Activated CD8-positive, alpha-beta memory T cell treated with anti-CD3 and anti-CD28 coated beads, Interleukin-2, amount 50 U/mL, for 24 hours (primary cell): ENCODE results near the gene RAMP3.
A peak's percentile ranks its signal among the peaks of the same experiment; 100 is the strongest.
"Not testable (repeated sequence)": the region's sequence is repeated elsewhere in the genome, so short reads cannot be mapped to it uniquely, and the experiment has no call there.

Experiments
- DNase-seq: peaks from one replicate; pipeline ENCODE4 v3.0.0-alpha.2; 2020; ENCODE audit errors: extremely low read depth

Gene RAMP3, protein sequence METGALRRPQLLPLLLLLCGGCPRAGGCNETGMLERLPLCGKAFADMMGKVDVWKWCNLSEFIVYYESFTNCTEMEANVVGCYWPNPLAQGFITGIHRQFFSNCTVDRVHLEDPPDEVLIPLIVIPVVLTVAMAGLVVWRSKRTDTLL

DNA sequence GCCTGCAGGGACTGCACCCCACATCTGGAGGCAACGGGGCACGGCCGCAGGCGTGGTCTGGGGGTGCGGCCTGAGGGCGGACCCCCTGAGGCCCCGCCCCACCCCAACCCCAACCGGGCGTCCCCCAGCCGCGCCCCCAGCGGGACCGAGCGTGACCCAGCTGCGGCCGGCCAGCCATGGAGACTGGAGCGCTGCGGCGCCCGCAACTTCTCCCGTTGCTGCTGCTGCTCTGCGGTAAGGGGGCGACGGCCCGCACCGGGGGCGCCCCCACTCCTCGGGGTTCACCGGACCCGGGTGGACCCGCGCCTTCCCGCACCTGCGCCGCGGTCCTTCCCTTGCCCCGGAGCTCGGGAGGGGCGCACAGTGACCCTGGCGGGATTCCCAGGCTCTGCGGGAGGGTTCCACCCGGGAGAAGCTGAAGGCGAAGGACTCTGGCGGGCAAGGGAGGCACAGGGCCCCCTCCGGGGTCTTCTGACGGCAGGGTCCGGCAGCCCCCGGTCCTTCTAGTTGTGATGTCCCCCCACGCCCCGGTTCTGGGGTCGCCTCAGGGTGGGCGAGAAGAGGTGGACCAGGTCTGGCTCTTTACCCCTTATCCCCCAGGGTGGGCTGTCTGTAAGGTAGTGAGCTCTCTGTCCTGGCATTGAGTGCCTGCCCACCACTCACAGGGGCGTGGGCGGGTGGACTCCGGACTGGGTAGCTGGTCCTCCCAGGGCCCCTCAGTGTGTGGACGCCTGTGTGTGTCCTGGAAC is at the start of gene RAMP3:
Gene RAMP3, plus strand, starts transcription at position 139 of the 749 bp plus-strand sequence. Its CDS starts 38 bp downstream, at position 177.
- DNase-seq = no peak

DNA sequence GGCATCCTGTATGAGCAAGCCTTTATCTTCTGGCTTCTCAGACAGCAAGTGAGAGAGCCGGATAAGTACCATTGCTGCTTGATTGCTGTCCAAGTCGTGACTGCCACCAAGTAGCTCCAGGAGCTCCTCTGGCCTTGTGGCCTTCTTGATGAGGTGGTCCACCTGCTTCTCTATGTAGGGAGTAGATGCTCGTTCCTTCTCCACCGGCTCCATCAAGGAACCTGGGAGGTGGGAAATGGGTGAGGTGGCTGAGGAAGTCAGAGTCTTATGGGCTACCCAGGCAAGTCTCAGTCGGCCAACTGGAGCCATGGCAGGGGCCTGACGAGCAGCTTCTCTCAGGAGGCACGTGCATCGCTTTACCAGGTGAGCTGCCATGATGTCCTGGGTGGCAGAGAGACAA is 48.7 kb upstream of the RAMP3 start:
- no peak for DNase-seq

DNA sequence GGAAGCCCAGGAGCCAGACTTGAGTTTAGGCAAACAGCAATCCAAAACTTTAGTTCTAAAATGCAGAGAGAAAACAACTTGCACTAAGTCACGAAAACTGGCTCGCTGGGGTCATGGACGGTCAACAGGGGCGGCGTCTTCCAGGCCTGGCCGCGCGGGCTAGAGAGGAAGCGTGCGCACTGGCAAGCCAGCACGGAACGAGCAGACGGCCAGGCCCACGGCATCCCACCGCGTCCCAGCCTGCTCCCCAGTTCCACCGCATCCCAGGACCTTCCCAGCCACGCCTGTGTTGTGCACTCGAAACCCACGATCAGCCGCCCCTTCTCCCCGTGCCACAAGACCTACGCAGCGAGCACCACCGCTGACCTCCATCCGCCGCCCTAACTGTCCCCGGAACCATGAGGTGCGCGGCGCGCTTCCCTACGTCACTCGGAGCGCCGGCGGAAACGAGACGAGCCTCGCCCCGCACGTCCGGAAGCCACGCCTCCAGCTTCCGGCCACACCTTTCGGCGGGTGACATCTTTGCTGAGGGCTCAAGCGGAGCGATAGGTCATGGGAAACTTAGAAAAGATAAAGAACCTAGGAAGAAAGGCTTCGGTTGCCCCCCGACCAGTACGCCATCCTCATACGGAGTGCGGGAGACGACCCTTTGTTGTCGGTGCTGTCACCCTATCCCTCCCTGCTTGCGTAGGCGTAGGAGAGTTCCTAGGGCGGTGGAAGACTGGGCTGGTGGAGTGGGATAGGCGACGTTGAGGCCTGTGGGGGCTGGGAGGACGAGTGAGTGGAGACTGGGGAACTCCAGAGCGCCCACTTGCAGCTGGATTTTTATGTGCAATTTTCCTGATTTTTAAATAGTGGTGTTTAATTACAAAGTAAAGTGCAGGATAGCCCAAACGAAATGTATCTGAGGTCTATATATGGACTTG is 46.0 kb upstream of the RAMP3 start, which contains the start of gene TBRG4:
Gene TBRG4, minus strand, starts transcription at position 400 of the 926 bp plus-strand sequence. CDS start 2,460 bp downstream, outside the sequence.
- DNase-seq = peak; percentile 76

DNA sequence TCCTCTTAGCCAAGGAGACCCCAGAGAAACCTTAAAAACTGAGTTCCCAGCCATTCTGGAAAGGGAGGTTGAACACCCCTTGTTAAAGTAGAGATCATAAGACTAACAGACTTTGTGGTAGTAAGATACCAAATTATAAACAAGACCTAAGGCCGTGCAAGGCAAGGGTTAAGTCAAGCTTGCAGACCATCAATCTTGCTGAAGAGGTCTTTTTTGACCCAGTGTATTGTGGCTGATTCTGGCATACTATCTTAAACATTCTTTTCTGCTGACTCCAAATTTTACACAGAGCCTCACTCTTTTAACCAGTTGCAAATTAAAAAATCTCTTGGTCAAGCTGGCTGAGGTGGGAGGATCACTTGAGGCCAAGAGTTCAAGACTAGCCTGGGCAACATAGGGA is 44.9 kb upstream of the RAMP3 start:
- DNase-seq = no peak

DNA sequence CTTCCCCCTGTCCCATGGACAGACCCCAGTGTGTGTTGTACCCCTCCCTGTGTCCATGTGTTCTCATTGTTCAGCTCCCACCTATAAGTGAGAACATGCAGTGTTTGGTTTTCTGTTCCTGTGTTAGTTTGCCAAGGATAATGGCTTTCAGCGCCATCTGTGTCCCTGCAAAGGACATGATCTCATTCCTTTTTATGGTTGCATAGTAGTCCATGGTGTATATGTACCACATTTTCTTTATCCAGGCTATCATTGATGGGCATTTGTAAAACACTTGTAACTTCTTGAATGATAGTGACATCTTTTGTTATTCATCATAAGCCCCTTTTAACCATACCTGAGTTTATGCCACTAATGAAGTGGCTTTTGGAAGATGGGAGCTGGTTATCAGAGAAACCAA is 43.3 kb upstream of the RAMP3 start:
- not testable (repeated sequence) for DNase-seq

DNA sequence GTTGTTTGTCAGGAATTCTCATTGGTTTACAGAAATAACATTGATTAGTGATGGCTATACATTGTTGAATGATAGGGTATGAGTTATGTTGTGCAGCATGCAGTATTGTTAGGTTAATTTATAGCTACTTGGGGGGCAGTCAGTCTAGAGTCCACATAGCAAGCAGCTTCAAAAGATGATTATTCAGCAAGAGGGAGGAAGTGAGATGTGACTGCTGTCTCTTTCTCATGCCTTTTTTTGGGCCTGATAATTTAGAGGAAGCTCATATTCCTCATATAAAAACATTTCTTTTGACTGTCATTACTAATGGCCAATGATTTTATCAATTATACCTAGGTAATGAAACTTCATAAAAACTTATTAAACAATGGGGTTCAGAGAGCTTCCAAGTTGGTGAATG is 42.7 kb upstream of the RAMP3 start:
- DNase-seq = no peak

DNA sequence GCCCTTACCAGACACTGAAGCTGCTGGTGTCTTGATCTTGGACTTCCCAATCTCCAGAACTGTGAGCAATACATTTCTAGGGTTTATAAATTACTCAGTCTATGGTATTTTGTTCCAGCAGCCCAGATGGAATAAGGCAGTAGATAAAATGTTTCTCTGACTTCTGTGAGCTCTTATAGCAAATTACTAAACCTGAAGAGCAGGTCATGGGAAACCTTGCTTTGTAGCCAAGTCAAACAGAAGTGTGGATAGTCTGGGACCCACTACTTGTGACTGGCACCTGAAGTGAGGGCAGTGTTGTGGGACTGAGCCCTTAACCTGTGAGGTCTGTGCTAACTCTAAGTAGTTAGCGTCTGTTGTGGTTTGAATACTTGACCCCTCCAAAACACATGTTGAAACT is 41.5 kb upstream of the RAMP3 start:
- no peak for DNase-seq

DNA sequence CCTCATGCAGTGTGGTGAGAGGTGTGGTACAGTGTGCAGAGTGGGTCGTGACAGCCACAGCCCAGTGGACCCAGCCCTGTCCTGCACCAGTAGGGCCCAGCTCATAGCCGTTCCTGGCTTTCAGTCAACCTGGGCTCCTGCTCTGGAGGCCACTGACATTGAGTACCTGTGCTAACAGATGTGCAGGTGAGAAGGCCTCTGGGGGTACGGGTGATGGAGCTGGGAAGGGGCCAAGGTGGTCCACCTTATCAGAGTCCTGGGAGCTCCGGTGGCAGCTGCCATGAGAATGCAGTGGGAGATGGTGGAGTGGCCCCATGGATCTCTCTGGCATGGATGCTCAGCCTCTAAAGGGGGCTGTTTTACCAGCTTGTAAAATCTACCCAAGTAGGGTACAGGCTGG is 40.0 kb upstream of the RAMP3 start:
- no peak for DNase-seq

DNA sequence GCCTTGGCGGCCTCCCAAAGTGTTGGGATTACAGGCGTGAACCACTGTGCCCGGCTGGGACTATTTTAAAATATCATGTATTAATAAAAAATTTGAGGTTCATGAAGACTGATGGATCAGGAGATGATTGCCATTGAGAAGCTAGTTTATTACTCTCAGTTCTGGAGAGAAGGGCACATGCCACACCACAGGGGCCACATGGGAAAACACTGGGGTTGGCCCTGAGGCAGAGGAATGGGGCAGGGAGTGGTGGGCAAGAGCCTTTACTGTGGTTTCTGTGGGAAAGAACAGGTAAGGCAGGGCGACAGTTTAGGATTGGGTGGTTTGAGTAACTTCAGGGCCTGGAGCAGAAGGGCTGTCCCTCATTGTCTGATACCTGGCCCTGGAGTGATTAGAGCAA is 39.3 kb upstream of the RAMP3 start:
- no peak for DNase-seq

DNA sequence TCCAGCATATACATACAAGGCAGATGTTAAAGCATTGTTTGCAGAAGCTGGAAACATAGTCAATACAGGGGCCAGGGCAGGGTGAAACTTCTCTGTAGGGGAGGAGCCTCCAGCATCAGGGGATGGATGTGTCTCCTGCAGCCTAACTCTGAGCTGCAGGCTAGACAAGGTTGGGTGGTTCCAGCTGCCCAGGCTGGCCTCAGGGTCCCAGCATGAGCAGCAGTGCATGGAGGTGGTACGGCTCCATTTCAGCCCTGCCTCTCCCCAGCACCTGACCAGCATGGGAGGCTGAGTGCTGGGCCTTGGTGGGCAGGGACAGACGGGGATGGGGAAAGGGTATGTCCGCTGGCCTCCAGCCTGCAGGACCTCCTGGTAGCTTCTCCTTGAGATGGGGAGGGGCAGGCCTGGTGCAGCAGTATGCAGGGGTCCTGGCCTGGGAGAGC is 38.7 kb upstream of the RAMP3 start:
- no peak for DNase-seq

DNA sequence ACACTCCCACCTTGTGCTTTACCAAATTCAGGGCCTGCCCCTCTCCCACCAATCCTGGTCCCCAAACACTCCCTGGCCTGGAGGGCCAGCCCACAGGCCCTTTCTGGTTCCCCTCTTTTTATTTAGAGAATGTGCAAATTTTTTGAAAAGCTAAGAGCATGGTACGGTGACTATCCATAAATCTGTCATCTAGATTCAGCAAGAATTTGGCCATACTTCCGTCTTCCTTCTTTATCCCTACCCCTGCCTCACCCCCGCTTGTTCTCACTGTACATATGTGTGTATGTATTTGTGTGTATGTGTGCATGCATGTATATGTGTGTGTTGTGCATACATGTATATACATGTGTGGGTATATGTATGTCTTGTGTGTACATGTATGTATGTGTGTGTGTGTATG is 38.0 kb upstream of the RAMP3 start:
- no peak for DNase-seq

DNA sequence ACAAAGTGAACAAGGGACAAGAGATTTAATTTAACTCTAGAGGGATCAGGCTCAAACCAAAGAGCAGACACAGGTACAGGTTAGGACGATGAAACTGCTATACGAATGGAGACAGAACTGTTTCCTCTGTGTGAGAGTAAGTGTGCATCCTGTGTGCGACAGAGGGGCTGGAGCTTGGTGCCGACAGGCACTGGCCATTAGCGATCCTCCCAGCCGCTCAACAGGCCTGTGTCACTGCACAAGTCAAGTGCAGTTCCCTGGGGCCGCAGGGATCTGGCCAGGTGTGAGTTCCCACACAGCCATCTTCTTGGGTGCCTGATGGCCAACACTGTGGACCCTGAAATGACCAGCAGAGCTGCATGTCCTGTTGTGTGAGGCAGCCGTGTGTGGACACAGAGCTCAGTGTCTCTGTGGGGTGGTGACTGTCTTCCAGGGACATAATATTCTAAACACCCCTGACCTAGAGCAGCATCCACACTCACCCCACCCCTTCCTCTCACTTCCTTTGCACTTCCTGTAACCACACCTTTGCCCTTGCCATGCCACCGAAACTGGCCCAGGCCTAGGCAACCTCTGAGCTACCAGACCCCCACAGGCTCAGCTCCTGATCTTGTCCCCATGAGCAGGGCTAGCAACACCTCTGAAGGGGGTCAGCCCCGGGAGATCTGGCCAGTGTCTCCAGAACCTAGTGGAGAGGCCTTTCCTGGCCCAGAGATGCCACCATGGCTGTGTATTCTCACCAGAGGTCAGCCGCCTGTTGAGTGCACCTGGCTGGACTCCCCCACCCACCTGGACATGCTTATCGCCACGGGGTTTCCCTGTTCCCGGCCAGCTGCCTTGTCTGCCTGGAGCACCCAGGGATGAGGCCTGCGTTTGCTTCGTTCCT is 34.4 kb upstream of the RAMP3 start:
- no peak for DNase-seq

DNA sequence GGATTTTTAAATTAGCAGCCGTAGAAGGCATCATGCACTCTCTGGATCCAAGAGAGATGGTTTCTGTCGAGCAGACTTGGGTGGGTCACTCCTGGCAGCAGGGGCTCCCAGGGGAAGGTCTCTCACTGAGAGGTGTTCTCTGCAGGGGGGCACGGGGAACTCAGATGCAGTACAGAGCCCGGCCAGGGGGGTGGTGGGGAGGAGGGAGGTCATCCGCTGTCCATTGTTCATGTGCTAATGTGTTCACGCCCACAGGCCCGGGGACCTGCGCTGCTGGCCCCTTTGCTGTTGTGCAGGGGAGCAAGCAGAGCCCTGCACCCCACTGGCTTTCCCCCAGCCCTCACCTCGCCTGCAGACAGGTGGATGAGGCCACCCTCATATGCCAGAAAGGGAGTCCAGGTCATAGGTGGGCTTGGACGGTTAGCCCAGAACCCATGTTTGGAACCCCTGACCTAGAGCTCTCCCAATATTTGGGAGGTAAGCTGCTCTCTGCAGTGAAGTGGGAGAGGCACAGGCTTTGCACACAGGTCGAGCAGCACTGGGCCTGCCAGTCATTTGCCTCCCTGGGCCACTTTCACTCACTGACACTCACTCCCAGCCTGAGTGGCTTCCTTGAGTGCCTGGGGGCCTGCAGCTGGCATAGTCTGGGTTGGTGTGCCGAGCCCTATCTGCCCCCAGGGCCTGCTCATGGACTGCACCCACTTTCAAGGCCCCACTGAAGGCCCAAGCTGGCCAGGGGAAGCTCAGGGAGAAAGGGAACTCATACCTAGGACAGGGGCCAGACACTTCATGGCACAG is 33.5 kb upstream of the RAMP3 start:
- no peak for DNase-seq

DNA sequence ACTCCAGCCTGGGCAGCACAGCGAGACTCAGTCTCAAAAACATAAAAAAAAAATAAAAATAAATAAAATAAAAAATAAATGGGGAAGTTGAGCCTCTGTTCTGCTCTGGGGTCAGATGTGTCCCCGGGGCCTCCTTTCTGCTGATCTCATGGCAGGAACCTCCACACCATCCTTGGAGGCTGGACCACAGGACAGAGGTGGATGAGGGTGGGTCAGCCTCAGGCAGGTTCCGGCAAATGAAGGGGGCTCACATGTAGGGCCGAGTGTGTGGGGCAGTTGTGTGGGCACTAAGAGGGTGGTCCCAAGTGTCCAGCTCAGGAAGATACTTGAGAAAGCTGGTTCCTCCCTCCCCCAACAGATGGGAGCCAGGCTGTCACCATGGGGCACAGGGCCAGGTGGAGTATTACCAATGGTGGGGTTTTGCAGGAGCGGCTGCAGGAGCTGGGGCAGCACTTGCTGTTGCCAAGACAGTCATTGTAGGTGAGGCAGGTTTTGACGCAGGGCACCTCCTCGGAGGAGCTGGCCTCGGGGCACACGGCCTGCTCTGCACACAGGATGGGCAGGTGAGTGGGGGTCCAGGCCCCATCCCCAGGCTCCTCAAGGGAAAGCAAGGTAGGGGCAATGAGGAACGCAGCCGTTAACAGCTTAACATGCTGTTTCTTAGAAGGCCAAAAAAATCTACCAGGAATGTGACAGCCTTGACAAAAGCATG is 32.2 kb upstream of the RAMP3 start:
- no peak for DNase-seq

DNA sequence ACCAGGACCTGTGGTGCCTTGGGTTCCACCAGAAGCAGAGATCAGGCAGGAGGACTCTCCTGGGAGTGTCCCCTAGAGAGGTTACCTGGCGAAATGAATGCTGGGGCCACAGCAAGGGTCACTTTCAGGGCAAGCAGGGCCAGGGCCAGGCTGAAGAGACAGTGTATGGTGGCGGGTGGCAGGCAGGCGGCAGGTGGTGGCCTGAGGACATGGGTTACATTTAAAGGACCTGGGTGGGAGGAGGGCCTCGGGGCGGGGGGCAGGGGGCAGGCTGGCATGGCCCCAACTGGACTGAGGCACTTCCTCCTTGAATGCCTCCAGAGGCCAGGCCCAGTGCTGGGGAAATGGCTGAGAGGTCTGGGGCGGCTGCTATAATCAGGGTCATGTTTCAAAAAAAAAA is 31.4 kb upstream of the RAMP3 start:
- DNase-seq = no peak

DNA sequence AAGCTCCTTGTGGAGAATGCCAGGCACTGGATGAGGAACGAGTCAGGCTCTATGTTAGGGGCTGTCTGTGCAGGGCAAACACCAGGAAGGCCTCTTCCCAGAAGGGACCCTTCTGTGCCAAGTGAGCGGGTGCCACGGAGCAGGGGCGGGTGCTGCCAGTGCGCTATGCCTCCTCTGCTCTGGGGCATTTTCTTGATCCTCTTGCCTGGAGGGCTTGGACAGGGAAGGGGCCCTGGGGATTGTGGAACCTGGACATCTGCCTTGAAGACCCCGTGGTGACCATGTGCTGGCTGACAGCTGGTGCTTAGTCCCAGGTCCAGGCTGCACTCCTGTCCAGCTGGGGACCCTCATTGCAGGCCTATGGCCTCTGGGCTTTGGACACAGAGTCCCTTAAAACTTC is 30.7 kb upstream of the RAMP3 start:
- DNase-seq = no peak

DNA sequence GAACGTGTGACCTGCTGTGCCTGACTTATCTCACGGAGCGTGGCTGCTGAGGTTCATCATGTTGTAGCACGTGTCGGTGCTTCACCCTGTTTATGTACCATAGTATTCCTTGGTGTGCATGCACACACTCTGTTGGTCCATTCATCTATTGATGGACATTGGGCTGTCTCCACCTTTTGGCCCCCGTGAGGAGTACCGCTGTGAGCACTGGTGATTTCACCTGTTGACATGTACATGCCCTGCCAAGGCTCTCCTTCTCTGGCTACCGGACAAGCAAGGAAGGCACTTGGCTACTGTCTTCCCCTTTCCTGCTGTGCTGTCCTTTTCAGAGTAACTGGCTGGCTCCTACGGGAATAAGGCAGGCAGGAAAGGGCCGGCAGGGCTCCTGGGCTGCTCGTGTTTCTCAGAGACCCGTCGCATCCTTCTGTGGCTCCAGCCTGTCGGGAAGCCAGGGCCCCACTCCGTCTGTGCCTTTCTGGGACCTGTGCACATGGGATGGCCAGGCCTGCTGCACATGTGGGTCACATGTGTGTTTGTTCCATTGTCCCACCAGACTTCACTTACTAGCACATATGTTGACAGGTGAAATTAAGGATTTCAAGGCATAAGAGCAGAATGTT is 28.3 kb upstream of the RAMP3 start:
- DNase-seq = no peak

DNA sequence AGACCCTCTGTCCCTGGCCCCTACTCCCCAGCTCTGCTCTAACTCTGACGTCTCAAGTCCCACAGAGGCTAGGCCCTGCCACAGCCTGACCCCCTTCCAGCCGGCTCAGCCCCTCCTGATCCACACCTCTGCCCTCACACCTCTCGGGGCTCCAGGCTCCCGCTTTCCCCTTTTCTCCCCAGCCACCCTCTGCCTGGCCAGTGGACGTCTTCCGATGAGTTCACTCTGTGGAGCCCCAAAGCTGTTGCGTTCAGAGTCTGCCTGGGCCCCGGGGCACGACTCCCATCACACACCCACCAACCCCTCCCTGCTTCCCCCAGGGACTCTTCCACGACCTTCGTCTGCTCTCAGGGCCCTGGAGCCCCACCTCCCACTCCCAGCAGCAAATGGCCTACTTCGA is 27.7 kb upstream of the RAMP3 start:
- DNase-seq = no peak

DNA sequence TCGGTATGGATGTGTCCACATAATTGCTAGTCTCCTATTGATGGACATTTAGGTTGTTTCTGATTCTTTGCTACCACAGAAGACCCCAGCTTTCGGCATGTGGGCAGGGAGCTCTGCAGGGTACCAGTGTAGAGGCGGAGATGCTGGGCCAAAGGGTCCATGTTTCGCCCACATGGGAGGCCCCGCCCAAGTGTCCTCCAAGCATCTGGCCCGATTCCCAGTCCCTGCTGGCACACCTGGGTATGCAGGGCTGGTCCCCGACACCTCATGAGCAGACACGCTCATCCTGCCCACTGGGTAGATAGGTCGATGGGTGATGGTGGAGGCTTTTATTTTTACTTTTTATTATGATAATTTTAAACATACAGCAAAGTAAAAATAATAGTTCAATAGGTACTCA is 26.7 kb upstream of the RAMP3 start:
- DNase-seq = no peak

DNA sequence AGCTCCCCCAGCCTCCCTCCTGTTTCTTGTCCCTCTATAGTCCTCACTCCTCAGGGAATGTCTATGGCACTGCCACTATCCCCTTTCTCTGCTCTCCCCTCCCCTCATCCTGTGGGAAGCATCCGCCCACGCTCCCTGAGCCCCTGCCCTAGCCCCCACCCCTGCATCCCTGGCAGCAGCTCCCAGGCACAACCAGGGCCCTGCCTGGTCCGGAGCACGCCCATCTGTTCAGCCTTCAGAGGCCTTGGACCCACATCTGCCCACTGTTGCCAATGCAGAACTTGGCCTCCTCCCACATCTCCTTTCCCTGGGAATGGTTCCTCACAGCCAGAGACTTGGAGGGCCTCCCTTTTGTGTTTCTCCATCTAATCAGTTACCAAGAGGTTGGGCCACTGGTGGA is 25.7 kb upstream of the RAMP3 start:
- DNase-seq = no peak
